ENCODE results near the gene DACT3.

The DACT3 gene

GRCh38 chr19:46697204-46697960 is 36.4 kb upstream of the DACT3 start:
- H3K4me3 ChIP-seq (ENCODE audit: low read depth, low read length) = no peak overlapping the region
- in situ Hi-C loops (cut with HindIII; ENCODE audit: low sequenced_read_pairs) = no loop called here
- peak; percentile 15 for DNase-seq (ENCODE audit: low read depth)
- no peak for TF ChIP-seq CTCF (IDR thresholded peaks at IDR 0.05; ENCODE audit: low read depth, low read length, missing control alignments)

GRCh38 chr19:46696866-46697203 is 35.9 kb upstream of the DACT3 start:
- in situ Hi-C loops (cut with HindIII; ENCODE audit: low sequenced_read_pairs) = no loop called here
- no peak overlapping the region for H3K4me3 ChIP-seq (ENCODE audit: low read depth, low read length)
- no peak for DNase-seq (ENCODE audit: low read depth)
- TF ChIP-seq CTCF (IDR thresholded peaks at IDR 0.05; ENCODE audit: low read depth, low read length, missing control alignments) = no peak

- no peak for TF ChIP-seq CTCF (IDR thresholded peaks at IDR 0.05; ENCODE audit: low read depth, low read length, missing control alignments)
- in situ Hi-C loops (cut with HindIII; ENCODE audit: low sequenced_read_pairs) = no loop called here
Measured at GRCh38 chr19:46696052-46696451, 35.1 kb upstream of the DACT3 start.

GRCh38 chr19:46693760-46694159 is 32.8 kb upstream of the DACT3 start:
- in situ Hi-C loops (cut with HindIII; ENCODE audit: low sequenced_read_pairs) = no loop called here
- TF ChIP-seq CTCF (IDR thresholded peaks at IDR 0.05; ENCODE audit: low read depth, low read length, missing control alignments) = no peak
- H3K4me3 ChIP-seq (ENCODE audit: low read depth, low read length) = no peak overlapping the region
- no peak for DNase-seq (ENCODE audit: low read depth)

More at GRCh38 chr19:46696052-46696451, 35.1 kb upstream of the DACT3 start:
- H3K4me3 ChIP-seq (ENCODE audit: low read depth, low read length) = no peak overlapping the region
- no peak for DNase-seq (ENCODE audit: low read depth)

- H3K4me3 ChIP-seq (ENCODE audit: low read depth, low read length) = no peak overlapping the region
- TF ChIP-seq CTCF (IDR thresholded peaks at IDR 0.05; ENCODE audit: low read depth, low read length, missing control alignments) = no peak
- in situ Hi-C loops (cut with HindIII; ENCODE audit: low sequenced_read_pairs) = no loop called here
- DNase-seq (ENCODE audit: low read depth) = no peak
Measured at GRCh38 chr19:46692918-46693722, 32.1 kb upstream of the DACT3 start.

- TF ChIP-seq CTCF (IDR thresholded peaks at IDR 0.05; ENCODE audit: low read depth, low read length, missing control alignments) = no peak
- DNase-seq (ENCODE audit: low read depth) = no peak
- H3K4me3 ChIP-seq (ENCODE audit: low read depth, low read length) = no peak overlapping the region
- in situ Hi-C loops (cut with HindIII; ENCODE audit: low sequenced_read_pairs) = no loop called here
Measured at GRCh38 chr19:46691948-46692347, 31.0 kb upstream of the DACT3 start.
